Right lobe of liver (tissue), 4 donors: Measurements from ENCODE around the gene CLIC6.

ENCODE experiments used
- POLR2A ChIP-seq: fragments of 450-650 bp; IDR thresholded peaks from one replicate; pipeline ENCODE4 v1.6.1; 2017; ENCODE audit warnings: antibody characterized with exemption, mild to moderate bottlenecking
- TF ChIP-seq, protein P1 (sequence below), 4 donors: fragments of 200-600 bp in 3 of 4; fragments of 450-650 bp in 1 of 4; IDR thresholded peaks; one replicate each; pipeline versions ENCODE4 v1.5.1 to v1.8.0; 2016 to 2022; ENCODE audit warnings: antibody characterized with exemption in 4 of 4, mild to moderate bottlenecking in 2 of 4
- donor health status: DM: no; HTN: no; CAD: no.
- donor health status: DM: no; HTN: no; CAD: no.
- donor health status: DM: no; HTN: yes; CAD: no.

DNA sequence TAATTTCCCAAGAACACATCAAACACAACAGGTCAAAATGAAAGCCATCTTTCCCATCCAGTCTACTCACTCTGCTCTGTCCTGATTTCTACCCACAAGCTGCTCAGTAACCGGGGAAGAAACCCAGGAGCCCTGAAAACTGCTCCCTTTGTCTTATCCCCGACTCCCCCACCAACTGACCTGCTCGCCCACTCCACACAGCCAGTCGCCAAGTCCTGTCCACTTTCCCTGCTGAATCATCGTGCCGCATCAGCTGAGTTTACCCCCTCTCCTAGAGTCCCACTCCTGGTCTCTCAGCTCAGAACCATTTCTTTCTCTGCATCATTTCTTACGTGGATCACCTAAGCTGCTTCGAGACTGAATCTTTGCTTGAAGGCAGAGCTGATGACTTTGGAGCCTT, 42.7 kb upstream of the CLIC6 start:
- TF ChIP-seq, protein P1, sequence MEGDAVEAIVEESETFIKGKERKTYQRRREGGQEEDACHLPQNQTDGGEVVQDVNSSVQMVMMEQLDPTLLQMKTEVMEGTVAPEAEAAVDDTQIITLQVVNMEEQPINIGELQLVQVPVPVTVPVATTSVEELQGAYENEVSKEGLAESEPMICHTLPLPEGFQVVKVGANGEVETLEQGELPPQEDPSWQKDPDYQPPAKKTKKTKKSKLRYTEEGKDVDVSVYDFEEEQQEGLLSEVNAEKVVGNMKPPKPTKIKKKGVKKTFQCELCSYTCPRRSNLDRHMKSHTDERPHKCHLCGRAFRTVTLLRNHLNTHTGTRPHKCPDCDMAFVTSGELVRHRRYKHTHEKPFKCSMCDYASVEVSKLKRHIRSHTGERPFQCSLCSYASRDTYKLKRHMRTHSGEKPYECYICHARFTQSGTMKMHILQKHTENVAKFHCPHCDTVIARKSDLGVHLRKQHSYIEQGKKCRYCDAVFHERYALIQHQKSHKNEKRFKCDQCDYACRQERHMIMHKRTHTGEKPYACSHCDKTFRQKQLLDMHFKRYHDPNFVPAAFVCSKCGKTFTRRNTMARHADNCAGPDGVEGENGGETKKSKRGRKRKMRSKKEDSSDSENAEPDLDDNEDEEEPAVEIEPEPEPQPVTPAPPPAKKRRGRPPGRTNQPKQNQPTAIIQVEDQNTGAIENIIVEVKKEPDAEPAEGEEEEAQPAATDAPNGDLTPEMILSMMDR (IDR thresholded peaks at IDR 0.05) = no peak
- no peak for TF ChIP-seq POLR2A
